Adipocyte (in vitro differentiated cells): ENCODE data around the gene NELFB.

ENCODE experiments used
- DNase-seq: peaks from one replicate; pipeline ENCODE4 v3.0.0-alpha.2; 2015; ENCODE audit warnings: low read depth
- H3K27me3 ChIP-seq: replicated peaks from 2 replicates; pipeline ENCODE4 v1.7.0; 2013; ENCODE audit warnings: mild to moderate bottlenecking, low read length, moderate library complexity; ENCODE audit not compliant: control insufficient read depth, insufficient read depth
- H3K36me3 ChIP-seq: 2 replicates; pipeline ENCODE4 v1.7.0; 2013; ENCODE audit warnings: low read length, mild to moderate bottlenecking, moderate library complexity; ENCODE audit not compliant: control insufficient read depth, insufficient read depth, severe bottlenecking
- H3K4me1 ChIP-seq: 2 replicates; pipeline ENCODE4 v1.7.0; 2013; ENCODE audit warnings: mild to moderate bottlenecking, low read length, moderate library complexity; ENCODE audit not compliant: control insufficient read depth, insufficient read depth
- H3K4me3 ChIP-seq: 2 replicates; pipeline ENCODE4 v1.7.0; 2013; ENCODE audit warnings: mild to moderate bottlenecking, low read length, moderate library complexity
- H3K9ac ChIP-seq: 2 replicates; pipeline ENCODE4 v1.7.0; 2013; ENCODE audit warnings: mild to moderate bottlenecking, low read length, moderate library complexity
- H3K9me3 ChIP-seq: 2 replicates; pipeline ENCODE4 v1.7.0; 2013; ENCODE audit warnings: mild to moderate bottlenecking, low read length, moderate library complexity; ENCODE audit not compliant: control insufficient read depth

NELFB gene

GRCh38 chr9:137314561-137315560 is 59.7 kb downstream of the NELFB start:
- DNase-seq, result no peak
- no peak overlapping the region for H3K4me3 ChIP-seq
- no peak overlapping the region for H3K9ac ChIP-seq
- H3K9me3 ChIP-seq, result no peaks in the 10 kb centered on the region
- H3K36me3 ChIP-seq, result no peaks in the 10 kb centered on the region
- H3K4me1 ChIP-seq, result peaks cover 4% of the 10 kb centered on the region
- H3K27me3 ChIP-seq, result peaks cover 10% of the 10 kb centered on the region

DNA sequence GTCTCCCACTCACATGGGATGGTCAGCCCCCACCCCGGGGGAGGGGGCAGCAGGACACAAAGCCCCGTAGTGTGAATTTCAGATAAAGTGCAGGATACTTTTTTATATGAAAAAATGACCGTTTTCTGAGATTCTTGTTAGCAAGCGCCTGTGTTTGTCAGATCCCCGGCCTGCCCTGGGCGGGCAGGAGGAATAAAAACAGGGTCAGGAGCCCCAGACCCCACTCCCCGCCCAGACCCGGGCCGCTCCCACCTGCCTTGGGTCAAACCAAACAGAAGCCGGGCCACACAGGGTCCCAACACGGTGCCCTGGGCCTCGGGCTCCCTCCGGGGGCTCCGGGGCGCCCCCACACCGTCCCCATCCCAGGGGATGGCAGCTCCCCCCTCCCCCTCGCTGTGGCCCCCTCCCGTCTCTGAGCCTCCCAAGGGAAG is 60.5 kb downstream of the NELFB start:
- H3K9me3 ChIP-seq, result no peaks in the 10 kb centered on the region
- H3K4me3 ChIP-seq, result no peak overlapping the region
- H3K9ac ChIP-seq, result no peak overlapping the region
- H3K4me1 ChIP-seq, result peaks cover 4% of the 10 kb centered on the region
- peaks cover 11% of the 10 kb centered on the region for H3K27me3 ChIP-seq
- no peak for DNase-seq
- H3K36me3 ChIP-seq, result no peaks in the 10 kb centered on the region

DNA sequence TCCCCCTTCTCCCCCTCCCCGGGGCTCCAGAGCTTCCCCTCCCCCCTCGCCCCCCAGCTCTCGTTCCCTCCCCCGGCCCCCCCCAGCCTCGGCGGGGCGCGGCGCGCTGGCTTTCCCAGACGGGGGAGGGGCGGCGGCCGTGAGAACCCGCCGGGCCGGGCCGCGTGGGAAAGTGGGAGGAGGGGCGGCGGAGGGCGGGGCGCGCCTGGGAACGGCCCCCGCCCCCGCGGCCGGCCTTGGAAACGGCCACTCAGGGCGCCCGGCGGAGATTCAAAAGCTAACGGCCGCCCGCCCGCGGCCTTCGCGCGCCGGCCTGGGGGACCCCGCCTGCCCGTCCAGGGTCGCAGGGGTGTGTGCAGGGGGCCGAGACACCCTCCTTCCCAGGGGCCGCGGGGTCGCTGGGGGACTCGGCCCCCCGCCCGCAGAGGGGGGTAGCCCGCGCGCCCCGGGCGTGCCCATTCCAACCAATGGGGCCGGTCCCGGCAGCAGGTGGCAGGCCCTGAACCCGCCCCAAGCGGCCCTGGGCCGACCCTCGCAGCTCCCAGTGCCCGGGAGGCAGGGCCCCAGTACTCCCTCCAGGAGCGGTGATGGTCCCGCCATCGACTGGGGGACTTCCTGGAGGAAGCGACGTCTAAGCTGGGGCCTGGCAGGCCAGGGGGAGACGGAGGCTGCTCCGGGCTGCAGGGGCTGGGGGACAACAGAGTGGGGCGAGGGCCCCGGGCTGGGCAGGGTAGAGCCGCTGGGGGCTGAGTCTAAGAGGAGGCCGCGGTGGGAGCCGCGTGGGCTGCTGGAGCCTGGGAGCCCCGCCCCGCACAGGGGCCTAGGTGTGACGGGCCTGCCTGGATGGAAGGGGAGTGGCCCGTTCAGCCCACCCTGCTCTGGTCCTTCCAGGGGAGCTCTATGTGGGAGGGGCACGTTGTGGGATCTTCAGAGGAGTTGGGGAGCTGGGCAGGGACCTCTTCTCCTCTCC is 61.2 kb downstream of the NELFB start:
- Histone ChIP-seq H3K9me3 (no peaks in the 10 kb centered on the region), H3K4me1 (peaks cover 4% of the 10 kb centered on the region), H3K4me3 (no peak overlapping the region), H3K9ac (no peak overlapping the region), H3K27me3 (peaks cover 12% of the 10 kb centered on the region), H3K36me3 (no peaks in the 10 kb centered on the region)
- peak; percentile 55 for DNase-seq

DNA sequence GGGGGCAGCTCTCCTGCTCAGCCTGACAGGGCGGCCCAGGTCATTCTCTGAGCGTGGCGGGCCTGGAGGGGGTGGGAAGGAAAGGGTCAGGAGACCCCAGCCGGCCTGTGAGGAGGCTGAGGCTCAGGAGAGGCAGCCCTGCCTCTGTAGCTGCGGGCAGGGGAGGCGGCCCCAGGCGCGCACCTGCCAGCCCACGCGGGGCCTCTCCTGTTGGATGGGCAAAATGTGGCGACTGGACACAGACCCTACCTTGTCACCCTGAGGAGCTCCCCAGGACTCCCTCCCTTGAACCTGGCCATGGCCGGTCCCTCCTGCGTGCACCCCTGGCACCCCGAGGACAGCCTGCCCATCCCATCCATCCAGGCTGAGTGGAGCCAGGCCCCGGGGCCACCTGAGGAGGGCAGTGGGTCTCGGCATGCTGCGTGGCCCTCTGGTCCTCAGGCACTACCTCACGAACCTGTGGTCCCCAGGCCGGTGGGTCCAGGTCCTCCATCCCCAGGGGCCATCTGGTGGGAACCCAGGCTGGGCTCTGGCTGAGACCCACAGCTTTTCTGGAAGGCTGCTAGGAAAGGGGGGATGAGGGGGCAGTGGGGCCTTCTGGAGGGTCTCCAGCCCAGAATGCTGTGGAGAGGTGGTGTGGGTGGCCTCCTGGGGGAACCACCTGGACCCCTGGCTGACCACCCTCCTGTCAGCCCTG is 62.0 kb downstream of the NELFB start:
- DNase-seq, result no peak
- H3K4me1 ChIP-seq, result peaks cover 4% of the 10 kb centered on the region

GRCh38 chr9:137317718-137318511 is 62.8 kb downstream of the NELFB start:
- Histone ChIP-seq H3K9ac (no peak overlapping the region), H3K9me3 (no peaks in the 10 kb centered on the region), H3K27me3 (peaks cover 12% of the 10 kb centered on the region), H3K36me3 (no peaks in the 10 kb centered on the region), H3K4me3 (no peak overlapping the region), H3K4me1 (peaks cover 4% of the 10 kb centered on the region)
- DNase-seq, result no peak

More for the DNA sequence above, 62.0 kb downstream of the NELFB start:
- Histone ChIP-seq H3K9ac (no peak overlapping the region), H3K27me3 (peaks cover 12% of the 10 kb centered on the region), H3K4me3 (no peak overlapping the region), H3K9me3 (no peaks in the 10 kb centered on the region), H3K36me3 (no peaks in the 10 kb centered on the region)

DNA sequence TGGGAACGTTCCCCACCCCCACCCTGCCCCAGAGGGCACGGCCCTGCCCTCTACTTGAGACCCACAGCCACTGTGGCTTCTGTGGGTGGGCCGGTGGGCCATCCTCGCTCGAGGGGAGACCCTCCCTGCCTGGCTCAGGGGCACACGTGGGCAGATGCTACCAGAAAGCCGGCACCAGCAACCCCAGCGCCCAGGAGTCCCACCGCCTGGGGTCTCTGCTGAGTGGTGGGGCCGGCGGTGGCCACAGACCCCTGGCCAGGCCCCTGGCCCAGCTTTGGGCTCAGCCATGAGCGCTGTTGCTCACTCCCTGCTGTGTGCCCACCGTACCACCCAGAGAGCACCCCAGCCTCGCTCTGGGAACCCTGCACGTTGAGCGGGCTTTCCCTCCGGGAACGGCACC is 63.5 kb downstream of the NELFB start:
- Histone ChIP-seq H3K36me3 (no peaks in the 10 kb centered on the region), H3K4me1 (peaks cover 4% of the 10 kb centered on the region), H3K4me3 (no peak overlapping the region), H3K9ac (peak overlapping the region; percentile 49), H3K9me3 (no peaks in the 10 kb centered on the region), H3K27me3 (peaks cover 12% of the 10 kb centered on the region)
- DNase-seq, result no peak

DNA sequence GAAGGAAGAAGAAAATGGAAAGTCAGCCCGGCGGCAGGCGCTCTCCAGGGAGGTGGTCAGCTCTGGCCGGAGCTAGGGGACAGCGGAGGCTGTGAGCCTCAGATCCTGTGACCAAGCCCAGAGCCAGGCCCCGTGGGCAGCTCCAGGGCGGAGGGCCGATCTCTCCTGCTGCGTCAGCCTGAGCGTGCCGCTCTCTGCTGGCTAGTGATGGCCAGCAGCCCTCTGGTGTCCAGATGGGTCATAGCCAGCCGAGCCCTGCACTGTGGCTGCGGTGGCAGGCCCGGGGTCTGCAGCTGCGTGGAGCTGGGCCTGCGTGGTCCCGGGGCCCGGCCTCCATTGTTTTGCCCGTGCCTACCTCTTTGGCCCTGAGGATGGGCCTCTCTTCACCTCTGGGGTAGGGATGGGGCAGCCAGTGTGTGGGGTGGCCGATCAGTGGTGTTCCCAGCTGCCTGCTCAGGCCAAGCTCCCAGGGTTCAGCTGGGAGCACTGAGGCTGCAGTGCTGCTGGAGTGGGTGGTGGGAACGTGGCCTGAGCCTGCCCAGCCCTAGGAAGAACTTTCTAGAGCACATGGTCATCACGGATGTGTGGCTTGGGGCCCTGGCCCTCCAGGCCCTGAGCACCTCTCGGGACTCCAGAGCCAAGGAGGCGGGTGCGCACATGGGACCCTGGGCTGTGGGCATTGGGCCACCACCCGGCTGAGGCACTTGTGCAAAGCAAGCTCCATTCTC is 64.0 kb downstream of the NELFB start:
- H3K9me3 ChIP-seq, result no peaks in the 10 kb centered on the region
- no peaks in the 10 kb centered on the region for H3K36me3 ChIP-seq
- H3K4me1 ChIP-seq, result peaks cover 4% of the 10 kb centered on the region
- peak overlapping the region; percentile 49 for H3K9ac ChIP-seq
- DNase-seq, result no peak
- peaks cover 12% of the 10 kb centered on the region for H3K27me3 ChIP-seq
- no peak overlapping the region for H3K4me3 ChIP-seq

DNA sequence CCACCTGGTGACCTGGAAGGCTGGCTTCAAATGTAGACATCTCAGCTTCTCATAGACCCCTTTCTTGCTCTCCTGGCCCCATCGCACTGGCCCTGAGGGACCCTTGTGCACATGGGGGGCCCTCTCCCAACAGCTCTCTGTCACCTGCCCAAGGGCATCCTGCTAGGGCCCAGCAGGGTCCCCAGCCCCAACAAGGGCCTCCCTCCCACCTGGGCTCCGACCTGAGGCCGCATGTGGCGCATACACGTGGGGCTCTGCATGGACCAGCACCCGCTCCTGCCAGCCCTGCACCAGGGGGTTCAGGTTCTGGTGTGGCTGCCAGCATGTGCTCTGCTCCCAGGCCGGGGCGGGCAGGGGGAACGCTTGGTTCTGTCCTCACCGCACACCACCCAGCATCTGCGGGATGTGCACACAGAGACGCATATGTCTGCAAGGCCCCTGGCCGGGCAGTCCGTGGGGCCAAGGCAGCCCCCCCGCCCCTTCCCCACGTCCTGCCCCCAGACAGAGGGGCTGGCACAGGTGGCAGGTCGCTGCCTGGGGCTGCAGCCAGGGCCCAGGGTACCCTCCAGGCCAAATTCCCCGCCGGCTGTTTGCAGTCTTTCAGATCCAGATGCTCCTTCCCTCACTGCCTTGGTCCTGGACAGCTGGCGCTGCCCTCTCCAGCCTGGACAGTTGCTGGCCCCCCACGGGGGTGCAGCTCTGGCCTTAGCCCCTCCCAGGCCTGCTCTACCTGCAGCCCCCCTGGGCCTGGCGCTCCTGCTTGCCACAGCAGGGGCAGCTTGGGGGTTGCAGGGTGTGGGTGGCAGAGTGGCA is 64.8 kb downstream of the NELFB start:
- peaks cover 4% of the 10 kb centered on the region for H3K4me1 ChIP-seq

GRCh38 chr9:137320555-137321384 is 65.6 kb downstream of the NELFB start:
- H3K4me3 ChIP-seq, result no peak overlapping the region
- H3K36me3 ChIP-seq, result no peaks in the 10 kb centered on the region
- DNase-seq, result no peak
- H3K9ac ChIP-seq, result no peak overlapping the region
- no peaks in the 10 kb centered on the region for H3K9me3 ChIP-seq
- H3K27me3 ChIP-seq, result peaks cover 8% of the 10 kb centered on the region
- H3K4me1 ChIP-seq, result peaks cover 4% of the 10 kb centered on the region

More for the DNA sequence above, 64.8 kb downstream of the NELFB start:
- Histone ChIP-seq H3K9ac (no peak overlapping the region), H3K9me3 (no peaks in the 10 kb centered on the region), H3K27me3 (peaks cover 8% of the 10 kb centered on the region), H3K4me3 (no peak overlapping the region), H3K36me3 (no peaks in the 10 kb centered on the region)
- DNase-seq, result no peak
